Thoracic aorta (tissue), 2 donors: ENCODE results near the gene TNKS2. TPM values are rescaled to one million over a fixed set of nuclear protein-coding genes. Genes with fewer than 3 reads are reported as not detected.

ENCODE experiments used
- ATAC-seq: fragments of 150-250 bp; one replicate; pipeline ENCODE4 v1.8.0; 2017; ENCODE audit warnings: low read depth; ENCODE audit not compliant: insufficient number of reproducible peaks, low FRiP score
- DNase-seq: peaks from one replicate; pipeline ENCODE4 v3.0.0-alpha.2; 2020; ENCODE audit warnings: low spot score
- H3K27ac ChIP-seq, 2 donors: fragments of 200-600 bp; sonication (generic); 1 replicate in 1 of 2; 2 replicates in 1 of 2; pipeline ENCODE4 v1.5.1; 2016; ENCODE audit warnings: mild to moderate bottlenecking in 2 of 2, moderate library complexity in 2 of 2
- H3K27me3 ChIP-seq: fragments of 200-600 bp; sonication (generic); replicated peaks from 2 replicates; pipeline ENCODE4 v1.6.0; 2016; ENCODE audit warnings: mild to moderate bottlenecking; ENCODE audit not compliant: insufficient read depth
- H3K36me3 ChIP-seq: fragments of 200-600 bp; sonication (generic); one replicate; pipeline ENCODE4 v1.5.1; 2016
- H3K4me1 ChIP-seq, 2 donors: fragments of 200-600 bp; sonication (generic); 1 replicate in 1 of 2; 2 replicates in 1 of 2; pipeline versions ENCODE4 v1.5.1 to v1.6.0; 2016; ENCODE audit warnings: low read depth in 2 of 2, mild to moderate bottlenecking in 1 of 2; ENCODE audit not compliant: control insufficient read depth in 1 of 2
- H3K4me3 ChIP-seq: fragments of 200-600 bp; sonication (generic); 2 replicates; pipeline ENCODE4 v1.5.1; 2016; ENCODE audit warnings: mild to moderate bottlenecking
- H3K9me3 ChIP-seq: fragments of 200-600 bp; sonication (generic); 2 replicates; pipeline ENCODE4 v1.5.1; 2016
- total RNA-seq, 2 donors: library from RNA; depleted of rRNA; stranded (reverse); fragments of >200 nt; gene quantifications; one replicate each; pipeline versions ENCODE4 v1.1.0 to v1.2.3, GENCODE V29; 2016
- TF ChIP-seq, protein P1 (sequence below): fragments of 200-600 bp; sonication (generic); IDR thresholded peaks from one replicate; pipeline ENCODE4 v1.5.1; 2019; ENCODE audit warnings: antibody characterized with exemption

The TNKS2 gene
- total RNA-seq, 2 donors from 2014 or later = 45.1 to 73.1 TPM

- peaks cover 10 to 29% of the 10 kb centered on the region in 2 donors for H3K4me1 ChIP-seq
- TF ChIP-seq, protein P1, sequence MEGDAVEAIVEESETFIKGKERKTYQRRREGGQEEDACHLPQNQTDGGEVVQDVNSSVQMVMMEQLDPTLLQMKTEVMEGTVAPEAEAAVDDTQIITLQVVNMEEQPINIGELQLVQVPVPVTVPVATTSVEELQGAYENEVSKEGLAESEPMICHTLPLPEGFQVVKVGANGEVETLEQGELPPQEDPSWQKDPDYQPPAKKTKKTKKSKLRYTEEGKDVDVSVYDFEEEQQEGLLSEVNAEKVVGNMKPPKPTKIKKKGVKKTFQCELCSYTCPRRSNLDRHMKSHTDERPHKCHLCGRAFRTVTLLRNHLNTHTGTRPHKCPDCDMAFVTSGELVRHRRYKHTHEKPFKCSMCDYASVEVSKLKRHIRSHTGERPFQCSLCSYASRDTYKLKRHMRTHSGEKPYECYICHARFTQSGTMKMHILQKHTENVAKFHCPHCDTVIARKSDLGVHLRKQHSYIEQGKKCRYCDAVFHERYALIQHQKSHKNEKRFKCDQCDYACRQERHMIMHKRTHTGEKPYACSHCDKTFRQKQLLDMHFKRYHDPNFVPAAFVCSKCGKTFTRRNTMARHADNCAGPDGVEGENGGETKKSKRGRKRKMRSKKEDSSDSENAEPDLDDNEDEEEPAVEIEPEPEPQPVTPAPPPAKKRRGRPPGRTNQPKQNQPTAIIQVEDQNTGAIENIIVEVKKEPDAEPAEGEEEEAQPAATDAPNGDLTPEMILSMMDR = no peak
- DNase-seq (no peak), ATAC-seq (no peak)
- H3K27ac ChIP-seq = peak overlapping the region; percentile 37 to 46
- no peak overlapping the region for H3K4me3 ChIP-seq
- H3K9me3 ChIP-seq = no peaks in the 10 kb centered on the region
- no peaks in the 10 kb centered on the region for H3K36me3 ChIP-seq
- no peaks in the 10 kb centered on the region for H3K27me3 ChIP-seq
Observed at GRCh38 chr10:91879515-91880170, 81.4 kb downstream of the TNKS2 start.

DNA sequence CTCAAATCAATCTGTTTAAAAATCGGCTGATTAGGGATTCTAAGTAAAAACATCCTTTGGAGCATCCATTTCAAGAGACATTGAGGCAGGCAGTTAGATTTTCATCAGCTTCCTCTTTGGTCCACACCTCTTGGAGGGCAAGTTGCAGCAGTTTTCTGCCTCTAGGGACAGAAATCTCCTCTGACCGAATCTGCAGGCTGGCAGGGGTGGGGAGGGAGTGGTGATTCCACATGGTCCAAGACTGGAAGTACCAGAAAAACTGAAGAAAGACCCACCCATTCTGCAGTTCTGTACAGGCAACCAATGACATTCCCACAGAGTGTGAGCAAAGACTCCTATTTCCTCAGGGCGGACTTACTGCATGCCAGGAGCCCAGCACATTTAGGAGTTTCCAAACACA, 82.1 kb downstream of the TNKS2 start:
- DNase-seq (no peak), ATAC-seq (peak; percentile 66)
- H3K4me1 ChIP-seq = peaks cover 11 to 36% of the 10 kb centered on the region in 2 donors
- no peaks in the 10 kb centered on the region for H3K27me3 ChIP-seq
- H3K4me3 ChIP-seq = no peak overlapping the region
- TF ChIP-seq, protein P1 = peak; percentile 29
- H3K27ac ChIP-seq = peak overlapping the region; percentile 37 to 46
- no peaks in the 10 kb centered on the region for H3K9me3 ChIP-seq
- H3K36me3 ChIP-seq = no peaks in the 10 kb centered on the region

DNA sequence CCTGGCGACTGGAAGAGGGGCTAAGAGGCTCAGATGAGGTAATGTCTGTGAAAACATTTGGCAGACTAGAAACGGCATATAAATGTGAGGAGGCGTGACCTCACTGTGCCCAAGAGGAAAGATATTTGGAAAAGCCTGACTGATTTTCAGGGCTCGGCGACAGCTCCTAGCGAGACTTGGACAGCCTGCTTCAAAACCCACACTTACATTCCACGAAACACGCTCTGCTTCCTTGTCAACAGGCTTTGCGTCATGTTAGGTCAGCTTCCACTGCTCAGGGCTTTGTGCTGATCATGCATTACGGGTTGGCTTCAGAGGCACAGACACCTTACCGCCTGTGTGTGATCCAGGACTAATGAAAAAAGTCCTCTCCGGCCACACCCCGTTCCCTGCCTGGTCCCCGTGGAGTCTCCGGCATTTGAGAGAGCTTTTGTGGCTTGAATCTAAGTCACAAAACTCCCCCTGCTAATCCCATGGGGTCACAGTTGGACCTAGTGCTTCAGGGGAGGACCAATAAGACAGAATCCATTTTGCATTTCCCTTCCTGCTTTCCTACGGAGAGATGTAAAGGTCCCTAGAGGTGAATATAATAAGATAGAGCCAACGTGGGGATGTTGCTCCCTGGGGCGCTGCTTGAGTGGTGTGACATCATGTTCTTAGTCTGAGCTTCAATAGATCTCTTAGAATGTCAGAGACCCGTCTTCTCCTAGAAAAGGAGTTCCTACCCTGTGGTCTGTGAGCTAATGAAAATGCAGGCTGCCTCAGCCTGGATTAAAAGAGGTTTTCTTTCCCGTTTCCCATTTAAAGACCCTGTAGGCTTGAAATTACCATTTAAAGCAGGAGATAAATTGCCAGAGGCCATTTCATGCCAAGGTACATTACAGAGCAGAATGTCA, 85.6 kb downstream of the TNKS2 start:
- Histone ChIP-seq H3K27ac (peak overlapping the region; percentile 85 to 87), H3K9me3 (no peaks in the 10 kb centered on the region), H3K36me3 (no peaks in the 10 kb centered on the region), H3K4me3 (peak overlapping the region; percentile 58), H3K4me1 (peaks cover 14 to 40% of the 10 kb centered on the region in 2 donors), H3K27me3 (no peaks in the 10 kb centered on the region)
- DNase-seq (peak; percentile 15), ATAC-seq (peak; percentile 78)
- TF ChIP-seq, protein P1 = no peak

- Histone ChIP-seq H3K36me3 (no peaks in the 10 kb centered on the region), H3K27me3 (no peaks in the 10 kb centered on the region), H3K4me1 (peaks cover 14 to 40% of the 10 kb centered on the region in 2 donors), H3K9me3 (no peaks in the 10 kb centered on the region), H3K27ac (peak overlapping the region; percentile 85 to 87), H3K4me3 (peak overlapping the region; percentile 58)
- no peak for ATAC-seq
- DNase-seq = no peak
- TF ChIP-seq, protein P1 = no peak
Observed at GRCh38 chr10:91884536-91884935, 86.3 kb downstream of the TNKS2 start.
